HL-60 (cell line): ENCODE data around the gene DMBX1.

Experiments
- DNase-seq, 2 experiments: peaks; one replicate each; pipeline ENCODE4 v3.0.0-alpha.2; 2010 to 2020; ENCODE audit warnings: low read depth in 1 of 2, low spot score in 1 of 2
- H3K27ac ChIP-seq: fragments of 250-450 bp; sonication (Bioruptor Pico); replicated peaks from 2 replicates; pipeline ENCODE4 v1.5.1; 2020; ENCODE audit warnings: mild to moderate bottlenecking, moderate library complexity
- H3K27me3 ChIP-seq: fragments of 250-450 bp; sonication (Bioruptor Pico); 2 replicates; pipeline ENCODE4 v1.5.1; 2021; ENCODE audit warnings: mild to moderate bottlenecking, moderate library complexity; ENCODE audit not compliant: insufficient read depth, poor library complexity, severe bottlenecking
- H3K4me3 ChIP-seq: replicated peaks from 2 replicates; pipeline ENCODE4 v1.5.1; 2011; ENCODE audit warnings: mild to moderate bottlenecking, control low read depth, low read length; ENCODE audit not compliant: insufficient read depth
- CTCF ChIP-seq: IDR thresholded peaks from one replicate; pipeline ENCODE4 v1.5.1; 2011; ENCODE audit warnings: low read length, control low read depth, inconsistent platforms; ENCODE audit not compliant: insufficient read depth
- GABPA ChIP-seq: IDR thresholded peaks from 2 replicates; pipeline ENCODE4 v1.6.1; 2012; ENCODE audit warnings: low read depth
- POLR2AphosphoS5 ChIP-seq: IDR thresholded peaks from 2 replicates; pipeline ENCODE4 v1.6.1; 2012; ENCODE audit warnings: low read depth
- SPI1 ChIP-seq: IDR thresholded peaks from 2 replicates; pipeline ENCODE4 v1.6.1; 2012; ENCODE audit warnings: low read depth, mild to moderate bottlenecking, borderline replicate concordance
- TF ChIP-seq, protein P1 (sequence below): IDR thresholded peaks from 2 replicates; pipeline ENCODE4 v1.6.1; 2012; ENCODE audit warnings: low read depth; ENCODE audit not compliant: insufficient replicate concordance

DMBX1 gene

GRCh38 chr1:46519209-46519608, 29.6 kb downstream of the DMBX1 start:
- no peak for DNase-seq
- Histone ChIP-seq H3K4me3 (no peak overlapping the region), H3K27ac (no peak overlapping the region), H3K27me3 (peaks cover 8% of the 10 kb centered on the region)
- TF ChIP-seq CTCF (no peak), SPI1 (no peak), GABPA (no peak), POLR2AphosphoS5 (no peak)
- TF ChIP-seq, protein P1, sequence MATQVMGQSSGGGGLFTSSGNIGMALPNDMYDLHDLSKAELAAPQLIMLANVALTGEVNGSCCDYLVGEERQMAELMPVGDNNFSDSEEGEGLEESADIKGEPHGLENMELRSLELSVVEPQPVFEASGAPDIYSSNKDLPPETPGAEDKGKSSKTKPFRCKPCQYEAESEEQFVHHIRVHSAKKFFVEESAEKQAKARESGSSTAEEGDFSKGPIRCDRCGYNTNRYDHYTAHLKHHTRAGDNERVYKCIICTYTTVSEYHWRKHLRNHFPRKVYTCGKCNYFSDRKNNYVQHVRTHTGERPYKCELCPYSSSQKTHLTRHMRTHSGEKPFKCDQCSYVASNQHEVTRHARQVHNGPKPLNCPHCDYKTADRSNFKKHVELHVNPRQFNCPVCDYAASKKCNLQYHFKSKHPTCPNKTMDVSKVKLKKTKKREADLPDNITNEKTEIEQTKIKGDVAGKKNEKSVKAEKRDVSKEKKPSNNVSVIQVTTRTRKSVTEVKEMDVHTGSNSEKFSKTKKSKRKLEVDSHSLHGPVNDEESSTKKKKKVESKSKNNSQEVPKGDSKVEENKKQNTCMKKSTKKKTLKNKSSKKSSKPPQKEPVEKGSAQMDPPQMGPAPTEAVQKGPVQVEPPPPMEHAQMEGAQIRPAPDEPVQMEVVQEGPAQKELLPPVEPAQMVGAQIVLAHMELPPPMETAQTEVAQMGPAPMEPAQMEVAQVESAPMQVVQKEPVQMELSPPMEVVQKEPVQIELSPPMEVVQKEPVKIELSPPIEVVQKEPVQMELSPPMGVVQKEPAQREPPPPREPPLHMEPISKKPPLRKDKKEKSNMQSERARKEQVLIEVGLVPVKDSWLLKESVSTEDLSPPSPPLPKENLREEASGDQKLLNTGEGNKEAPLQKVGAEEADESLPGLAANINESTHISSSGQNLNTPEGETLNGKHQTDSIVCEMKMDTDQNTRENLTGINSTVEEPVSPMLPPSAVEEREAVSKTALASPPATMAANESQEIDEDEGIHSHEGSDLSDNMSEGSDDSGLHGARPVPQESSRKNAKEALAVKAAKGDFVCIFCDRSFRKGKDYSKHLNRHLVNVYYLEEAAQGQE: no peak

GRCh38 chr1:46520063-46520911, 30.7 kb downstream of the DMBX1 start:
- H3K27me3 ChIP-seq: peaks cover 15% of the 10 kb centered on the region
- no peak overlapping the region for H3K4me3 ChIP-seq
- no peak overlapping the region for H3K27ac ChIP-seq
- TF ChIP-seq GABPA (no peak), SPI1 (no peak), CTCF (no peak)
- TF ChIP-seq, protein P1: no peak
- no peak for DNase-seq

GRCh38 chr1:46521414-46521813, 31.8 kb downstream of the DMBX1 start:
- H3K27me3 ChIP-seq: peaks cover 15% of the 10 kb centered on the region
- no peak overlapping the region for H3K4me3 ChIP-seq
- TF ChIP-seq, protein P1: no peak
- TF ChIP-seq GABPA: no peak
- TF ChIP-seq CTCF: no peak
- no peak for TF ChIP-seq POLR2AphosphoS5
- peak; percentile 79 for TF ChIP-seq SPI1
- DNase-seq: peak in 1 of 2 experiments; percentile 12
- H3K27ac ChIP-seq: no peak overlapping the region
